A549 (cell line): Measurements from ENCODE around the gene TMEM30B. TPM values are rescaled to one million over a fixed set of nuclear protein-coding genes. Genes with fewer than 3 reads are reported as not detected.

Source experiments
- ATAC-seq, 2 experiments: fragments of 200-7000 bp in 1 of 2; fragments of >200 bp in 1 of 2; cut with Nextera tagmentation in 1 of 2; cut with Tn5 transposase in 1 of 2; 3 replicates each; pipeline versions ENCODE4 v1.8.0 to v1.9.1; 2018 to 2020; ENCODE audit warnings: mild to moderate bottlenecking in 1 of 2, moderate library complexity in 1 of 2
- CTCF ChIA-PET: fragments of 300-600 bp; sonication (Branson Sonifier 250); formaldehyde crosslinking; extraction: SDS; loops from one replicate; lab custom pipeline; 2021; ENCODE audit warnings: antibody characterized with exemption, inconsistent platforms; lab: Yijun Ruan, JAX
- POLR2A ChIA-PET: fragments of 350-600 bp; formaldehyde crosslinking; extraction: SDS; loops from one replicate; lab custom pipeline; 2021; ENCODE audit warnings: antibody characterized with exemption, inconsistent platforms; lab: Yijun Ruan, JAX
- DNase-seq, 2 experiments: peaks; one replicate each; pipeline versions ENCODE4 v3.0.0 to v3.0.0-alpha.2; 2011 to 2016; ENCODE audit warnings: low read depth in 1 of 2, low spot score in 1 of 2
- FAIRE-seq: peaks from 2 replicates; lab custom pipeline; 2011; peaks lifted over from hg19 to GRCh38; lab: Jason Lieb, UNC
- H3K27ac ChIP-seq, 2 experiments: fragments of >200 bp; sonication (Bioruptor Twin); formaldehyde crosslinking; 3 replicates each; pipeline ENCODE4 v1.5.1; 2016 to 2017
- H3K4me1 ChIP-seq: fragments of >200 bp; sonication (Bioruptor Twin); formaldehyde crosslinking; 3 replicates; pipeline ENCODE4 v1.6.1; 2016
- H3K4me2 ChIP-seq: fragments of >200 bp; sonication (Bioruptor Twin); formaldehyde crosslinking; 3 replicates; pipeline ENCODE4 v1.6.1; 2016
- H3K4me3 ChIP-seq: fragments of >200 bp; sonication (Bioruptor Twin); formaldehyde crosslinking; 3 replicates; pipeline ENCODE4 v1.5.1; 2016
- H3K9me3 ChIP-seq: fragments of >200 bp; sonication (Bioruptor Twin); formaldehyde crosslinking; 3 replicates; pipeline ENCODE4 v1.6.1; 2016
- EHF ChIP-seq: fragments of 250-450 bp; sonication (Bioruptor Pico); IDR thresholded peaks from 2 replicates; pipeline ENCODE4 v1.5.0; 2020; ENCODE audit warnings: mild to moderate bottlenecking
- EHMT2 ChIP-seq: fragments of 200-600 bp; sonication (generic); IDR thresholded peaks from 2 replicates; pipeline ENCODE4 v1.6.1; 2016; ENCODE audit warnings: antibody characterized with exemption, low read depth, mild to moderate bottlenecking, moderate library complexity
- EP300 ChIP-seq, 2 experiments: fragments of >200 bp; sonication (Bioruptor Twin); formaldehyde crosslinking; IDR thresholded peaks; 2 replicates in 1 of 2; 3 replicates in 1 of 2; pipeline ENCODE4 v1.6.1; 2016 to 2017
- FOXS1 ChIP-seq: fragments of 250-450 bp; sonication (Bioruptor Pico); IDR thresholded peaks from 2 replicates; pipeline ENCODE4 v1.5.0; 2020; ENCODE audit warnings: mild to moderate bottlenecking, moderate library complexity
- GATA3 ChIP-seq: IDR thresholded peaks from 2 replicates; pipeline ENCODE4 v1.6.1; 2012; ENCODE audit warnings: borderline replicate concordance
- HDAC2 ChIP-seq: fragments of 200-600 bp; sonication (generic); IDR thresholded peaks from 2 replicates; pipeline ENCODE4 v1.6.1; 2016
- HEYL ChIP-seq: fragments of 250-450 bp; sonication (Bioruptor Pico); IDR thresholded peaks from 2 replicates; pipeline ENCODE4 v1.8.0; 2021; ENCODE audit warnings: mild to moderate bottlenecking, moderate library complexity
- HOXA7 ChIP-seq: fragments of 250-450 bp; sonication (Bioruptor Pico); IDR thresholded peaks from 2 replicates; pipeline ENCODE4 v1.5.0; 2020; ENCODE audit warnings: mild to moderate bottlenecking, moderate library complexity
- JUN ChIP-seq, 2 experiments: fragments of >200 bp; sonication (Bioruptor Twin); formaldehyde crosslinking; IDR thresholded peaks; 2 replicates in 1 of 2; 3 replicates in 1 of 2; pipeline ENCODE4 v1.6.1; 2016 to 2017
- KDM5A ChIP-seq: fragments of 200-600 bp; sonication (generic); IDR thresholded peaks from 2 replicates; pipeline ENCODE4 v1.6.1; 2016; ENCODE audit warnings: antibody characterized with exemption, mild to moderate bottlenecking
- MAZ ChIP-seq: fragments of 150-350 bp; IDR thresholded peaks from 2 replicates; pipeline ENCODE4 v1.6.1; 2014; ENCODE audit warnings: antibody characterized with exemption, low read depth, low read length, borderline replicate concordance
- PHF8 ChIP-seq: fragments of 200-600 bp; sonication (generic); IDR thresholded peaks from 2 replicates; pipeline ENCODE4 v1.6.1; 2016; ENCODE audit warnings: low read depth, mild to moderate bottlenecking, antibody characterized with exemption, moderate library complexity, borderline replicate concordance
- RAD21 ChIP-seq, 2 experiments: fragments of >200 bp in 1 of 2; sonication (Bioruptor Twin) in 1 of 2; formaldehyde crosslinking in 1 of 2; IDR thresholded peaks in 1 of 2; conservative IDR thresholded peaks in 1 of 2; 2 replicates in 1 of 2; 3 replicates in 1 of 2; pipeline ENCODE4 v1.6.1; 2012 to 2018; ENCODE audit warnings: inconsistent platforms in 1 of 2
- SMC3 ChIP-seq: fragments of >200 bp; sonication (Bioruptor Twin); formaldehyde crosslinking; IDR thresholded peaks from 3 replicates; pipeline ENCODE4 v1.6.1; 2018; ENCODE audit warnings: inconsistent platforms
- TFCP2L1 ChIP-seq: fragments of 250-450 bp; sonication (Bioruptor Pico); IDR thresholded peaks from 2 replicates; pipeline ENCODE4 v1.5.0; 2021; ENCODE audit warnings: mild to moderate bottlenecking
- ZC3H11A ChIP-seq: fragments of 450-650 bp; IDR thresholded peaks from 2 replicates; pipeline ENCODE4 v1.6.1; 2014; ENCODE audit warnings: antibody characterized with exemption, mild to moderate bottlenecking
- ZNF302 ChIP-seq: fragments of 250-450 bp; sonication (Bioruptor Pico); IDR thresholded peaks from 2 replicates; pipeline ENCODE4 v1.9.0; 2021; ENCODE audit warnings: inconsistent platforms, mild to moderate bottlenecking, moderate library complexity
- WGBS: methylation state at CpG from one replicate; pipeline ENCODE4 v1.1.6; 2017; ENCODE audit errors: missing lambda C conversion rate; 5-methylcytosine and 5-hydroxymethylcytosine counted together
- polyA plus RNA-seq, 4 experiments: library from polyadenylated mRNA; depleted of rRNA in 3 of 4; stranded (reverse); fragments of >200 nt; fragmentation: RNase III in 1 of 4; extraction: RNeasy Plus Mini Kit Qiagen cat#74134 plus additional on column Dnase treatment in 1 of 4; gene quantifications; 2 replicates in 3 of 4; 3 replicates in 1 of 4; pipeline ENCODE4 v1.2.3, GENCODE V29; 2011 to 2017
- TF ChIP-seq, protein P1 (sequence below): fragments of >200 bp; sonication (Bioruptor Twin); formaldehyde crosslinking; IDR thresholded peaks from 2 replicates; pipeline ENCODE4 v1.6.1; 2016
- TF ChIP-seq, protein P2 (sequence below): IDR thresholded peaks from 2 replicates; pipeline ENCODE4 v1.6.1; 2012; ENCODE audit warnings: low read depth, borderline replicate concordance
- TF ChIP-seq, protein P3 (sequence below): fragments of >200 bp; sonication (Bioruptor Twin); formaldehyde crosslinking; IDR thresholded peaks from 3 replicates; pipeline ENCODE4 v1.6.1; 2016
- TF ChIP-seq, protein P4 (sequence below): fragments of 450-650 bp; IDR thresholded peaks from 2 replicates; pipeline ENCODE4 v1.6.1; 2014; ENCODE audit warnings: antibody characterized with exemption

TMEM30B gene
- polyA plus RNA-seq, 2 of the 4 experiments (the other 2 are of a cell fraction): 0.16 to 0.21 TPM

DNA sequence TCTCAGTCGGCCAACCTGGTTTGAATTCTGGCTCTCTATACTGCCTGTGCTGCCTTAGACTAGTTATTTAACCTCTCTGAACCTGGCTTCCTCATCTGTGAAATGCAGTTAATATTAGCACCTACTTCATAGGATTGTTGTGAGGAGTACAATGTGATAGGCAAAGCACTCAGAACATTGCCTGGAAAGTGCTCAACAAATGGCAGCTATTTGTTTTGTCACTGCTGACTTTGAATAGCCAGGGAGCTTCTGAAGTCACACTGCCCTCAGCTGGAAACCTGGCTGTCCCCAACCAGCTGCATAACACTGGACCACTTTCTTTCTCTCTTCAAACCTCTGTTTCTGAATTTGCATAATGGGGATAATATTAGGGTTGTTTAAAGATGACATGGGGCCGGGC lies 9.6 kb downstream of the TMEM30B start:
- Histone ChIP-seq H3K4me3 (no peak overlapping the region), H3K4me2 (no peak overlapping the region), H3K9me3 (no peaks in the 10 kb centered on the region), H3K27ac (no peak overlapping the region), H3K4me1 (no peaks in the 10 kb centered on the region)
- FAIRE-seq (no peak), DNase-seq (no peak), ATAC-seq (no peak)
- TF ChIP-seq JUN (IDR thresholded peaks at IDR 0.05) (no peak), EP300 (IDR thresholded peaks at IDR 0.05) (no peak), SMC3 (no peak), HEYL (no peak), PHF8 (no peak), ZC3H11A (no peak), TFCP2L1 (CRISPR knock-in tag) (no peak)
- TF ChIP-seq, protein P1, sequence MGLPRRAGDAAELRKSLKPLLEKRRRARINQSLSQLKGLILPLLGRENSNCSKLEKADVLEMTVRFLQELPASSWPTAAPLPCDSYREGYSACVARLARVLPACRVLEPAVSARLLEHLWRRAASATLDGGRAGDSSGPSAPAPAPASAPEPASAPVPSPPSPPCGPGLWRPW: no peak
- POLR2A ChIA-PET: no interaction called here
- WGBS: 80% methylated on average over 2 of the region's 2 CpGs
- CTCF ChIA-PET: interaction anchor here (1.2 to 7.7 kb wide), 6 partner anchors 11 to 856 kb away, joined by 3 to 97 read pairs (median 4); partner anchors contain the start of genes SLC38A6, TMEM30B and TRMT5

DNA sequence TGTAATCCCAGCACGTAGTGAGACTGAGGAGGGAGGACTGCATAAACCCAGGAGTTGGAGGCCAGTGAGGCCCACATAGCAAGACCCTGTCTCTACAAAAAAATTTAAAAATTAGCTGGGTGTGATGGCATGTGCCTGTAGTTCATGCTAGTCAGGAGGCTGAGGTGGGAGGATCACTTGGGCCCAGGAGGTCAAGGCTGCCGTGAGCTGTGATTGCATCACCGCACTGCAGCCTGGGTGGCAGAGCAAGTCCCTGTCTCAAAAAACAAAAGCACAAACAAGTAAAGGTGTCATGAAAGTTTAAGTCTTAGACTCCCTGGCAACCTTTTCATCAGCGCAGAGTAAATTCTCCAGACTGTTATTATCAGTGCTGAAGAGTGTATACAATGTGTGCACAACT lies 10.4 kb downstream of the TMEM30B start:
- Histone ChIP-seq H3K4me1 (no peaks in the 10 kb centered on the region), H3K4me2 (no peak overlapping the region), H3K9me3 (no peaks in the 10 kb centered on the region), H3K4me3 (no peak overlapping the region), H3K27ac (no peak overlapping the region)
- TF ChIP-seq EHMT2 (no peak), HOXA7 (CRISPR knock-in tag) (no peak), RAD21 (conservative IDR thresholded peaks at IDR 0.05 in 1 of 2, IDR thresholded peaks at IDR 0.05 in 1 of 2) (no peak), EHF (CRISPR knock-in tag) (no peak), MAZ (no peak), EP300 (IDR thresholded peaks at IDR 0.05) (no peak), HDAC2 (no peak), TFCP2L1 (CRISPR knock-in tag) (no peak), KDM5A (no peak), JUN (IDR thresholded peaks at IDR 0.05) (no peak), GATA3 (no peak), ZNF302 (CRISPR knock-in tag) (no peak), FOXS1 (CRISPR knock-in tag) (no peak)
- TF ChIP-seq, protein P2, sequence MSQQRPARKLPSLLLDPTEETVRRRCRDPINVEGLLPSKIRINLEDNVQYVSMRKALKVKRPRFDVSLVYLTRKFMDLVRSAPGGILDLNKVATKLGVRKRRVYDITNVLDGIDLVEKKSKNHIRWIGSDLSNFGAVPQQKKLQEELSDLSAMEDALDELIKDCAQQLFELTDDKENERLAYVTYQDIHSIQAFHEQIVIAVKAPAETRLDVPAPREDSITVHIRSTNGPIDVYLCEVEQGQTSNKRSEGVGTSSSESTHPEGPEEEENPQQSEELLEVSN: no peak
- TF ChIP-seq, protein P3, sequence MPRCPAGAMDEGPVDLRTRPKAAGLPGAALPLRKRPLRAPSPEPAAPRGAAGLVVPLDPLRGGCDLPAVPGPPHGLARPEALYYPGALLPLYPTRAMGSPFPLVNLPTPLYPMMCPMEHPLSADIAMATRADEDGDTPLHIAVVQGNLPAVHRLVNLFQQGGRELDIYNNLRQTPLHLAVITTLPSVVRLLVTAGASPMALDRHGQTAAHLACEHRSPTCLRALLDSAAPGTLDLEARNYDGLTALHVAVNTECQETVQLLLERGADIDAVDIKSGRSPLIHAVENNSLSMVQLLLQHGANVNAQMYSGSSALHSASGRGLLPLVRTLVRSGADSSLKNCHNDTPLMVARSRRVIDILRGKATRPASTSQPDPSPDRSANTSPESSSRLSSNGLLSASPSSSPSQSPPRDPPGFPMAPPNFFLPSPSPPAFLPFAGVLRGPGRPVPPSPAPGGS: no peak
- TF ChIP-seq, protein P4, sequence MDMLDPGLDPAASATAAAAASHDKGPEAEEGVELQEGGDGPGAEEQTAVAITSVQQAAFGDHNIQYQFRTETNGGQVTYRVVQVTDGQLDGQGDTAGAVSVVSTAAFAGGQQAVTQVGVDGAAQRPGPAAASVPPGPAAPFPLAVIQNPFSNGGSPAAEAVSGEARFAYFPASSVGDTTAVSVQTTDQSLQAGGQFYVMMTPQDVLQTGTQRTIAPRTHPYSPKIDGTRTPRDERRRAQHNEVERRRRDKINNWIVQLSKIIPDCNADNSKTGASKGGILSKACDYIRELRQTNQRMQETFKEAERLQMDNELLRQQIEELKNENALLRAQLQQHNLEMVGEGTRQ: no peak
- POLR2A ChIA-PET: no interaction called here
- ATAC-seq: no peak
- no peak for FAIRE-seq
- 66% methylated on average over 4 of the region's 4 CpGs for WGBS
- DNase-seq: no peak
- CTCF ChIA-PET: interaction anchor here (1.1 to 7.7 kb wide), 8 partner anchors 12 to 857 kb away, joined by 3 to 97 read pairs (median 3); partner anchors contain the start of genes SLC38A6, TMEM30B and TRMT5
